Measurements from ENCODE around the gene SPECC1. TPM values are rescaled to one million over a fixed set of nuclear protein-coding genes. Genes with fewer than 3 reads are reported as not detected.

Gene SPECC1
- total and polyA plus RNA-seq, 12 donors: 19.2 to 96.1 (median 40.3) TPM

GRCh38 chr17:20242271-20242670 lies 233.1 kb downstream of the SPECC1 start:
- Histone ChIP-seq H3K4me3 (no peak overlapping the region), H3K9me3 (replicated peaks in 1 of 3) (no peaks in the 10 kb centered on the region), H3K4me1 (replicated peaks in 1 of 2) (peaks cover 0 to 4% of the 10 kb centered on the region in 2 donors), H3K27ac (no peak overlapping the region), H3K27me3 (no peaks in the 10 kb centered on the region), H3K36me3 (replicated peaks in 1 of 2) (no peaks in the 10 kb centered on the region)
- WGBS, 4 donors: 91 to 96% (median 96%) methylated on average over 3 of the region's 3 CpGs
- TF ChIP-seq POLR2A (IDR thresholded peaks at IDR 0.05): no peak
- TF ChIP-seq CTCF (IDR thresholded peaks at IDR 0.05): no peak
- intact Hi-C loops (cut with DNase I): loop anchor here in 1 of 2 donors (5.0 kb wide), 1 partner anchor 60 kb away; no protein-coding TSS in a partner anchor
- no peak for DNase-seq

- Histone ChIP-seq H3K4me3 (no peak overlapping the region), H3K4me1 (replicated peaks in 1 of 2) (peaks cover 0 to 4% of the 10 kb centered on the region in 2 donors), H3K27me3 (no peaks in the 10 kb centered on the region), H3K36me3 (replicated peaks in 1 of 2) (no peaks in the 10 kb centered on the region), H3K27ac (no peak overlapping the region), H3K9me3 (replicated peaks in 1 of 3) (no peaks in the 10 kb centered on the region)
- no peak for DNase-seq
- intact Hi-C loops (cut with DNase I): loop anchor here in 1 of 2 donors (5.0 kb wide), 1 partner anchor 59 kb away; no protein-coding TSS in a partner anchor
- WGBS, 4 donors: 43 to 71% (median 55%) methylated on average over 1 of the region's 1 CpG
- TF ChIP-seq POLR2A (IDR thresholded peaks at IDR 0.05) (no peak), CTCF (IDR thresholded peaks at IDR 0.05) (no peak)
Observed at GRCh38 chr17:20243524-20243923, 234.4 kb downstream of the SPECC1 start.

- no peaks in the 10 kb centered on the region for H3K27me3 ChIP-seq
Observed at GRCh38 chr17:20244671-20245070, 235.5 kb downstream of the SPECC1 start.

GRCh38 chr17:20246692-20247091 lies 237.5 kb downstream of the SPECC1 start:
- no peaks in the 10 kb centered on the region for H3K36me3 ChIP-seq (replicated peaks in 1 of 2)
- H3K4me3 ChIP-seq: no peak overlapping the region
- intact Hi-C loops (cut with DNase I): no loop called here
- H3K9me3 ChIP-seq (replicated peaks in 1 of 3): no peaks in the 10 kb centered on the region
- TF ChIP-seq POLR2A (IDR thresholded peaks at IDR 0.05): no peak
- TF ChIP-seq CTCF (IDR thresholded peaks at IDR 0.05): no peak
- DNase-seq: no peak
- no peaks in the 10 kb centered on the region for H3K27me3 ChIP-seq
- H3K4me1 ChIP-seq (replicated peaks in 1 of 2): peaks cover 0 to 4% of the 10 kb centered on the region in 2 donors
- no peak overlapping the region for H3K27ac ChIP-seq
- 85 to 97% (median 89%) methylated on average over 1 of the region's 1 CpG for WGBS, 4 donors

More at GRCh38 chr17:20244671-20245070, 235.5 kb downstream of the SPECC1 start:
- DNase-seq: no peak
- 59 to 66% (median 63%) methylated on average over 1 of the region's 1 CpG for WGBS, 4 donors
- H3K4me1 ChIP-seq (replicated peaks in 1 of 2): peaks cover 0 to 4% of the 10 kb centered on the region in 2 donors
- intact Hi-C loops (cut with DNase I): loop anchor here in 1 of 2 donors (5.0 kb wide), 1 partner anchor 58 kb away; no protein-coding TSS in a partner anchor
- H3K9me3 ChIP-seq (replicated peaks in 1 of 3): no peaks in the 10 kb centered on the region
- TF ChIP-seq CTCF (IDR thresholded peaks at IDR 0.05): no peak
- TF ChIP-seq POLR2A (IDR thresholded peaks at IDR 0.05): no peak
- no peaks in the 10 kb centered on the region for H3K36me3 ChIP-seq (replicated peaks in 1 of 2)
- no peak overlapping the region for H3K27ac ChIP-seq
- no peak overlapping the region for H3K4me3 ChIP-seq

All from adrenal gland (tissue), 12 donors.